OCI-LY7 (cell line): ENCODE measurements around the gene MSTN.

ENCODE experiments used
- EZH2phosphoT487 ChIP-seq: fragments of 200-600 bp; sonication (generic); IDR thresholded peaks from 2 replicates; pipeline ENCODE4 v1.6.1; 2018; ENCODE audit warnings: low read depth, borderline replicate concordance, mild to moderate bottlenecking, mixed run types, antibody characterized with exemption, low read length, moderate library complexity, mixed read lengths
- TF ChIP-seq, protein P1 (sequence below): fragments of 200-600 bp; sonication (generic); conservative IDR thresholded peaks from 2 replicates; pipeline ENCODE4 v1.5.1; 2014; ENCODE audit warnings: mild to moderate bottlenecking, antibody characterized with exemption, low read length, moderate library complexity, mixed read lengths

DNA sequence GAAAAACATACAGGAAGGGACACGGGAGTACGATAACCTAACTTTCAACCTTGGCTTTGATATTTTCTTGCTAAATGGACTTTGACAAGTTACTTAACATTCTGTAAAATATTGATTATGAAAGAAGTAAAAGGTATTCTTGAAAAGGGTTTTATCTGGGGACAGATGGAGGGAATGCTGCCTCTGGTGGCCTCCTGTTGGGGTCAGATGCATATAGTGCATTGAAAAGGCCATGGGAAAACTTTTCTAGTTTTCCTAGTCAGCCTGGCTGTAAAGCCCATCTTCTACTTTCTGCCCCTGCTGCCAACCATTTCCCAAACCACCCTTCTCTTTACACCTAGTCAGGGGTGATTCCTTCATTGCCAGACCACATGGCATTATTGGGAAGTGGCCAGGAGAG, 22.2 kb upstream of the MSTN start:
- TF ChIP-seq, protein P1, sequence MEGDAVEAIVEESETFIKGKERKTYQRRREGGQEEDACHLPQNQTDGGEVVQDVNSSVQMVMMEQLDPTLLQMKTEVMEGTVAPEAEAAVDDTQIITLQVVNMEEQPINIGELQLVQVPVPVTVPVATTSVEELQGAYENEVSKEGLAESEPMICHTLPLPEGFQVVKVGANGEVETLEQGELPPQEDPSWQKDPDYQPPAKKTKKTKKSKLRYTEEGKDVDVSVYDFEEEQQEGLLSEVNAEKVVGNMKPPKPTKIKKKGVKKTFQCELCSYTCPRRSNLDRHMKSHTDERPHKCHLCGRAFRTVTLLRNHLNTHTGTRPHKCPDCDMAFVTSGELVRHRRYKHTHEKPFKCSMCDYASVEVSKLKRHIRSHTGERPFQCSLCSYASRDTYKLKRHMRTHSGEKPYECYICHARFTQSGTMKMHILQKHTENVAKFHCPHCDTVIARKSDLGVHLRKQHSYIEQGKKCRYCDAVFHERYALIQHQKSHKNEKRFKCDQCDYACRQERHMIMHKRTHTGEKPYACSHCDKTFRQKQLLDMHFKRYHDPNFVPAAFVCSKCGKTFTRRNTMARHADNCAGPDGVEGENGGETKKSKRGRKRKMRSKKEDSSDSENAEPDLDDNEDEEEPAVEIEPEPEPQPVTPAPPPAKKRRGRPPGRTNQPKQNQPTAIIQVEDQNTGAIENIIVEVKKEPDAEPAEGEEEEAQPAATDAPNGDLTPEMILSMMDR: no peak
- no peak for TF ChIP-seq EZH2phosphoT487
